Measurements from ENCODE around the gene NUTM1.

GRCh38 chr15:34335176-34336032 lies 7.7 kb upstream of the NUTM1 start:
- no peak for TF ChIP-seq CTCF (IDR thresholded peaks at IDR 0.05)
- TF ChIP-seq POLR2A (IDR thresholded peaks at IDR 0.05) = no peak
